ENCODE measurements around the gene TSC22D1.
"Not testable (repeated sequence)": the region's sequence is repeated elsewhere in the genome, so short reads cannot be mapped to it uniquely, and the experiment has no call there.

Gene TSC22D1

DNA sequence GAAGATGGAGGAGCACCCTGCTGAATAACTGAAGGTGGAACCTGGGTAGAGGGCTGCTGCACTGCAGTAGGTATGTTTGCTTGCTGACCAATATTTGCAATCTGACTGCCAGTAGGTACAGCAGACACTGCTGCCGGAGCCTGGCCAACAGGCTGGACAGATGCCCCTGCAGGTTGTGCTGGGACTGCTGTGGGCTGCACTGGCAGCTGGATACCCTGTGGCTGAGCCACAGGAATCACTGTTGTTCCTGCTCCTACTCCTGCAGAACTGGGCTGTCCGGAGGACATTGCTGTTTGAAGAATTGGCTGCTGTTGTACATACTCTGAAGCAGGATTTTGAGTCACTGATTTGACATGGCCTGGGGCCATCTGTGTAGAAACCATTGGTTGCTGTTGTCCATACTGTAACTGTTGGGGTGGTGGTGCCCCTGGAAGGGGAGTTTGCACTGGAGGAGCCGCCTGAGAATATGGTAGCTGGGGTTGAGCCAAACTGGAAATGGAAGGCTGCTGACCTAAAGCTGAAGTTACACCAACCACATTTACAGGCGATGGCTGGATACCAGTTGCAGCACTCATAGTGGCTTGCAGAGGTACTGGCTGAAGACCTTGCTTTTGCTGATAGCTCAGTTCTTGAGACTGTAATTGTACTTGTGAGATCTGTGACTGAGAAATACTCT, 2.2 kb downstream of the TSC22D1 start:
- in situ Hi-C loops (cut with HindIII; ENCODE audit: low sequenced_read_pairs) = no loop called here

DNA sequence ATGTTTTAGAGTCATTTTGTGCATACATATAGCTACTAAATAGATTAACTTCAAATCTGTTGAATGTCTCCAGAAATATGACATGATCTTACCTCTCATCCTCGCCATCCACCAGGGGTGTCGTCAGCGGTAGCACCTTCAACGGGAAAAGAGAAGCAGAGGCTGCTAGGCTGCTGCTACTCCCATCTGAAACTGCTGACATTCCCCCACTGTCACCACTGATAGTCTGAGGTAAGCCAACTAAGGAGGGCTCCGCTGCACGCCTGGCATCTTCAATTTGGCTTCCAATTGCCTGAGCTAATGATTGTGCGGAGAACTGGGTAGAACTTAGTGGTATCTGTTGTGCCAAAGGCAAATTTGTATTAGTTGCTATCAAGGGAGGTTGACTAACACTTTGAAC, 3.1 kb downstream of the TSC22D1 start:
- in situ Hi-C loops (cut with HindIII; ENCODE audit: low sequenced_read_pairs) = no loop called here

DNA sequence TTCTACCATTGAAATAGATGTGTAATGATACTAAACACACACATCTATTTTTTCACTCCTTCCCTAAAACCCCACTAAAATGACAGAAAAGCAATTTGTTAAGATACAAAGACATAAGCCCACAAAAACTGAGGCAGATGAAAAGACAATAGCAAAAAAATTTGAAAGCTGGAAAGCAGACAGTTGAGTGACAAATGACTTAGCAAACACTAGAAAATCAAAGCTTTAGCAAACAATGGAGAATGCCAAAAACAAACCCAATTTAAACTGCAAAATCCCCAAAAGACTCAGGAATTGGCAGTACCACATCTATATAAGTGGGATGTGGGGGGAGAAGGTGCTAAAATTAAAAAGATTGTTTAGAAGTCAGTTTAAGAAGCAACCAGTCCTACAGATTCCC, 9.5 kb downstream of the TSC22D1 start:
- in situ Hi-C loops (cut with HindIII; ENCODE audit: low sequenced_read_pairs) = no loop called here

DNA sequence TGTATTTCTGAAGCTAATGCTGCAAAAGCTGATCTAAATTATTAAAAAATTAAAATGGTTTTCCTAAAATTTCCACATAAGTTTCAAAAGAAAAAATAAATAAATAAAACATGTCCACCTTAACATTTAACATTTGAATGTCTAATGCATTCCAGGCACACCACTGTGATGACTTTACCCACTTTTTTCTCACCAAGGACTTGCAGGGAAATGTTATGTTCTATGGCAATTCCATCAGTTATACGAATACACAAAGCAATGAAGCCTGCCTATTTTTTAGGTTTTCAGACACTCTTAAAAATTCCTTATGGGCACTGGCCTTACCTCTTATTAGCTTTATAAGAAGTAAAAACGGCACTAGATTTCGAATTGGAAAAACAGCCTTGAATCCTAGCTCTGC, 10.2 kb downstream of the TSC22D1 start:
- in situ Hi-C loops (cut with HindIII; ENCODE audit: low sequenced_read_pairs) = no loop called here

DNA sequence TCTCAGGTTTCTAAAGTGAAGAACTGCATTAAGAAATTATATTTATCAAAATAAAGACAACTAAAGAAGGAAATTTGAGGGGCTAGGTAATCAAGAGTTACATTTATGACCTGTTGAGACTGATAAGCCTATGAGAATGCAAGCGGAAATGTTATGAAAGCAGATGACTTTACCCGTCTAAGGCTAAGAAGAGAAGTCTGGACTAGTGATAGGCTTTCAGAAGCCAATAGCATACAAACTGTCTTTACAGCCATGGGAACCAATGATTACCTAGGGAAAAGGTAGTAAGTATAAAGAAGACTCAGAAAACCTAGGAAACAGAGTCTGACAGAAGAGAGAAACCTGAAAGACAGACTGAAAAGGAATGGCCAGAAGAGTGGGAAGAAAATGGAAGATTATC, 11.2 kb downstream of the TSC22D1 start:
- in situ Hi-C loops (cut with HindIII; ENCODE audit: low sequenced_read_pairs) = no loop called here

DNA sequence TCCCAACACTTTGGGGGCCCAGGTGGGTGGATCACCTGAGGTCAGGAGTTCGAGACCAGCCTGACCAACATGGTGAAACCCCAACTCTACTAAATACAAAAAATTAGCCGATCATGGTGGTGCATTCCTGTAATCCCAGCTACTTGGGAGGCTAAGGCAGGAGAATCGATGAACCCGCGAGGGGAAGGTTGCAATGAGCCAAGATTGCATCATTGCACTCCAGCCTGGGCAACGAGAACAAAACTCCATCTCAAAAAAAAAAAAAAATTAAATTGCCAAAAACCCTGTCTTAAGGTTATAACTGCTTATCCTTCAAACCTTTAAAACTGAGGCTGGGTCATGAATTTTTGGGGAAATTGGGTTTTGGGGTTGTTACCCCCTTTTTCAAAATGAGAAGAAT, 13.3 kb downstream of the TSC22D1 start:
- in situ Hi-C loops (cut with HindIII; ENCODE audit: low sequenced_read_pairs) = not testable (repeated sequence)

DNA sequence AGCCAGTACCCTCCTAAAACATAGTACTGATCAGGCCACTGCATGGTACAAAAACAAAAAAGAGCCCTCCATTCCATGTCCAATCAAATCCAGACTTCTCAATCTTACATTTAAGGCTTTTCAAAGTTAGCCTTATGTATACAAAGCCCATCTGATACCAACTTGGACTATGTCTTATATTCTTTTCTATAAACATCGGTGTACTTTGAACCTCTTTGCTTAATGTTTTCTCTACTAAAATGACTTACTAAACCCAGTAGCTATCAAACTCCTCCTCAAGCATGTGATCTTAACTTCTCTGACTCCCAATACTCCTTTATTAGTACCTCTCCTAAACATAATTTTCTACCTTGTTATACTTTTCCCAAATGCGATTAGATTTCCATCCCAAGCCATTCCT, 14.8 kb downstream of the TSC22D1 start:
- in situ Hi-C loops (cut with HindIII; ENCODE audit: low sequenced_read_pairs) = no loop called here

DNA sequence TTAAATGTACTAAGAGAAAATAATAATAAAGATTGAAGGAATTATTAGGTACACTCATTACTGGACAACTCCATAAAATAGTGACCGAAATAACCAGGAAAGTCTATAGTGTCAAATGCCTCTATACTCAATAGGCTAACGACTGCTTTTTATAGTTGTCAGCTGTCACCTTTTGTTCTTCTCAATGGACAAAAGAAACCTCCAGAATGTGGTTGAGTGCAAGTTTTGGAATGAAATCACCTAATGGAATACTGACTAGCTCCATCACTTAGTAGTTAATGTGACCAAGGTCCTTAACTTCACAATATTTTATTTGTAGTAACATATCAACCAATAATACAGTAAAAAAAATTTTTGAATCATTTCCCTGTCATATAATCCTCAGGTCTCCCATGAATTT, 18.1 kb downstream of the TSC22D1 start:
- in situ Hi-C loops (cut with HindIII; ENCODE audit: low sequenced_read_pairs) = no loop called here

DNA sequence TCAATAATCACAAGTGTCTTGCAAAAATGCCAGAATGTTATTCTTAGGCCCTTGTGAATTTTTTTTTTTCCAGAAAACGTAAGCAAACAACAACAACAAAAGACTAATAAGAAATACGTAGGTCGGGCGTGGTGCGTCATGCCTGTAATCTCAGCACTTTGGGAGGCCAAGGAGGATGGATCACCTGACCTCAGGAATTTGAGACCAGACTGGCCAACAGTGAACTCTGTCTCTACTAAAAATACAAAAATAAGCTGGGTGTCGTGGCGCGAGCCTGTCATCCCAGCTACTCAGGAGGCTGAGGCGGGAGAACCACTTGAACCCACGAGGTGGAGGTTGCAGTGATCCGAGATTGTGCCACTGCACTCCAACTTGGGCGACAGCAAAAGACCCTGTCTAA, 20.9 kb downstream of the TSC22D1 start:
- in situ Hi-C loops (cut with HindIII; ENCODE audit: low sequenced_read_pairs) = no loop called here

DNA sequence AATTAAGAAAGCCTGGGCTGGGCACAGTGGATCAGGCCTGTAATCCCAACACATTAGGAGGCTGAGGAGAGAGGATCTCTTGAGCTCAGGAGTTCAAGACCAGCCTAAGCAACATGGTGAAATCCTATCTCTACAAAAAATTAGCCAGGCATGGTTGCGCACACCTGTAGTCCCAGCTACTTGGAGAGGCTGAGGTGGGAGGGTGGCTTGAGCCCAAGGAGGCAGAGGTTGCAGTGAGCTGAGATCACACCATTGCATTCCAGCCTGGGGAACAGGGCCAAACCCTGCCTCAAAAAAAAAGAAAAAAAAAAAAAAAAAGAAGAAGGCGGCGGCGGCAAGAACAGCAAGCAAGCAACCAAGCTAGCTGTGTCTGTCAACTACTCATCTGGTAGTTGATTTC, 26.7 kb downstream of the TSC22D1 start:
- in situ Hi-C loops (cut with HindIII; ENCODE audit: low sequenced_read_pairs) = no loop called here

DNA sequence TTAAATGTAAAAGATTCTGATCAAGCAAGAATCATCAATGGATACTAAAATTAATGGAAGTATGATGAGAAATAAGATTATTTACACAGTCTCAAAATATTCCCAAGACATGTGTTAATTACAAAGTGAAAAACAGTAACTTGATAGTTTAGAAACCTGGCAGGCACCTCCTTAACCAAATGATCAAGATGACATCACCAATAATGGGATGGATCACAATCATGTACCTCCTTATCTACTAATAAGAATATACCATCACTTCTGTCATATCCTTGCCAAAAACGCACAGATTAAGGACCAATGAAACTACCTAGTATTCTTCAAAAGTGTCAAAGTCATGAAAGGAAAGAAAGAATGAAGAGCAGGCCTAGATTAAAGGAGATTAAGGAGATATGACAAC, 30.0 kb downstream of the TSC22D1 start:
- in situ Hi-C loops (cut with HindIII; ENCODE audit: low sequenced_read_pairs) = no loop called here

DNA sequence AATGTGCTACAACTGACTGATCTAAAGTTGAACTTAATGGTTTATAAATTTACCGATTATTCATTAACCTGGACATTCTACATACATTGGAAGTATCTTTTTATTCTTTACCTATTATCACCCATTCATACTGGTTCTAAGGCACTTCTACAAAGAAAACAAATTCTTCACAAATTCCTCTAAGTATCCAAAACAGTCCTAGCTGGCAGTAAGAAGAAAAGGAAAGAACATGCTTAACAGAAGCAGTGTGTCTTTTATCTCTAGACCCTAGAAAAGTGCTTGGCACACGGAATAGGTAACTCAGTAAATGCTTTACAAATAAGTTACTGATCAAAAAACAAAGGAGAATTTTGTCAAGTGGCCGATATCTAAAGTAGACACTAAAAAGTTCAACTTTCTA, 32.8 kb downstream of the TSC22D1 start:
- in situ Hi-C loops (cut with HindIII; ENCODE audit: low sequenced_read_pairs) = no loop called here

DNA sequence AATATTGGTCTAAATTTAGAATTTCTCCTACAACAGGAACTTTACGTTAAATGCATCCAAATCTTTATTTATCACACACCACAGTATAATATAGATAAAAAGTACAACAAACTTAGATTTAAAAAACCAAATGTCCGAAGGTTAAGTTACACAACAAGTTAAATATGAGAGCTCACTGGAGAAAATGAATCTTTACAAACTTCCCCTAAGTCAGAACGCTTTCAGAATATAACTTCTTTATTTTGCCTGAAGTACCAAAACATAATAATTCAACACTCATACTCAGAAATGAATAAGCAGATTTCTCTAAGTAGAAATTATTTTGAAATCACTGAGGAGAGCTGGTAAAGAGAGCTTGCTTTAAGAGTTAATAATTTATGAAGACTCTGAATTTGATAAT, 33.8 kb downstream of the TSC22D1 start:
- in situ Hi-C loops (cut with HindIII; ENCODE audit: low sequenced_read_pairs) = no loop called here

DNA sequence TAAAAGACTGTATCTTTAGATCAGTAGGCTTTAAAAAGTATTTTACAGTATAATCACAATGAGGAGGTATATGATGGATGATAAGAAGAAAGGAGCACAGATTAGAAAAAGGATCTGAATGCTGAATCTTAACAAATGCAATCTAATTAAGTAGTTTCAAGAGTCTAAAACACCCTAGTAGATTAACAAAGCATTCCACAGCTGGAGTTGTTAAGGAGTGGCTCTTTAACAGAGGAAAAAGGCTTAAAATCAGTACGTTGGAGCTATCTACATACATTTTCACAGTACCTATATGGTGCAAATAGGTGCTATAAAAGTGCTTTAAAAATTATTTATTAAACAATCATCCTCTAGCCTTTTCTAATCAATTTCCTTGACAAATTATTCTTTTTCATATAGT, 34.5 kb downstream of the TSC22D1 start:
- in situ Hi-C loops (cut with HindIII; ENCODE audit: low sequenced_read_pairs) = no loop called here

DNA sequence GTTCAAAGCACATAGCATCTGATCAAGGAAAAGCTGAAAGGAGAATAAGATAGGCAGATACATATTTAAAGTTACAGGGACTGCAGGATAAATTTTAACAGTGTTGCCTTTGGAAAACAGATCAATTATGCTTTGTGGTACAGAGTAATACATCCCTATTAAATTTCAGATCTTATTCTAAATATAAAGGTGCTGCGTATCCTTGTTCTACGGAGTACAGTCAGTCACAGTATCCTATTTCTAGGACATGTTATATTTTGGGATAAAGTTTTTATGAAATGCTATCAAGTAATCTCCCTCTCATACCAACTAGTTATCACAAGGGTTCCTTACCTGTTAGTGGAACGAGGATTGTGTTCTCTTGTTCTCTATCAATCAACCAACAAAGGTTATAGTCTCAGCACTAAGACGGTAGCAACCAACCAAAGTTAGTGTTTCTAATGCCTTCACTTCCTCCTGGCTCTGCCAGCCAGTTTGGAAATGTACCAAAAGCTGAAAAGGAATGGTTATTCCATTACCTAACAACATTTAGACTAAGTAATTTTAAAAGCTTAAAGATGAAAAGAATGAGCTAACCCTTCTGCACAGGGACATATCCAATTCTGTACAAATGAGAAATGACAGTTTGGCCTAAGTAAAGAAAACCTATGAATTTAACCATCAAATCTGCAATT, 35.2 kb downstream of the TSC22D1 start:
- in situ Hi-C loops (cut with HindIII; ENCODE audit: low sequenced_read_pairs) = no loop called here

DNA sequence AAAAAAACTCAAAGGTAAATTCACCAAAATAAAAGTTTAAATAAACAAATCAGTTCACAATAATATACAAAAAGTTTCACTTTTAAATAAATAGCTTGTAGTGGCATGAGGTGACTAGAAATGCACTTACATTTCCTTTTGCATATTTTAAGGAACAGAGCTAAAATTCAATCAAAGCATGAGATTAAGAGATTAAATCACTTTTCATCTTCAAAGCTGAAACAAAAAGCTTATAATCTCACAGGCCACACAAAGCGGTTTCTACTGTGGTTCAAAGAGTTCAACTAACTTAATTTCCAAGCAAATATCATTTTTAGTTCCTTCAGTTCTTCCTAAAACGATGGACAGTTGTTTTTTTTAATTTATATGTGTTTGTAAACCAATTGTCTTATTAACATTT, 38.9 kb downstream of the TSC22D1 start:
- in situ Hi-C loops (cut with HindIII; ENCODE audit: low sequenced_read_pairs) = no loop called here

DNA sequence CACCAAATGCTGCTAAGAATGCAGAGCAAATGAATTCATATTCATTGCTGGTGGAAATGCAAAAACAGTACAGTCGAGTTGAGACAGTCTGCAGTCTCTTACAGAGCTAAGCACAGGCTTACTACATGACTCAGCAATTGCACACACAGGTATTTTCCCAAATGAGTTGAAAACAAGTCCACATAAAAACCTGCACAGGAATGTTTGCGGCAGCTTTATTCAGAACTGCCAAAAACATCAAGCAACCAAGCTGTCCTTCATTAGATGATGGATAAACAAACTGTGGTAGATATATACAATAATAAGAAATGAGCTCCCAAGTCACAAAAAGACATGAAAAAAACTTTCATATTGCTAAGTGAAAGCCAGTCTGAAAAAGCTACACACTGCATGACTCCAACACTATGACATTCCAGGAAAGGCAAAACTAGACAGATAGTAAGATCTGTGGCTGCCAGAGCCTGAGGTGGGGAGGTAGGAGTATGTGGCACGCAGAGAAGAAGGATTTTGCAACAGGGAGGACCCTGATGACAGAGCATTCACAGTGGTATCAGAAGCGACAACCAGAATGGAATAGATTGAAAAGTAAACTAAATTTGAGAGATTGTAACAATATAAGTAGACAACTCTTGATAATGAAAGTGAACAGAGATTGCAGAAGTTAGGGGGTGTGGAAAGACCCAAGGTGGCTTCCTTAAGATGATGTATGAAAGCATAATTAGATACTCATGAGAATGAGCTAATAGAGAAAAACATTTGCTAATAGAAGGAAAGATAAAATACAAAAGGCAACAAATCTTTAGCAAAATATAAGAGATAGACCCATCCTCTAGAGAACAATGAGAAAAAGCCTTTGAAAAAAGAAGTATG, 52.7 kb downstream of the TSC22D1 start:
- in situ Hi-C loops (cut with HindIII; ENCODE audit: low sequenced_read_pairs) = no loop called here

DNA sequence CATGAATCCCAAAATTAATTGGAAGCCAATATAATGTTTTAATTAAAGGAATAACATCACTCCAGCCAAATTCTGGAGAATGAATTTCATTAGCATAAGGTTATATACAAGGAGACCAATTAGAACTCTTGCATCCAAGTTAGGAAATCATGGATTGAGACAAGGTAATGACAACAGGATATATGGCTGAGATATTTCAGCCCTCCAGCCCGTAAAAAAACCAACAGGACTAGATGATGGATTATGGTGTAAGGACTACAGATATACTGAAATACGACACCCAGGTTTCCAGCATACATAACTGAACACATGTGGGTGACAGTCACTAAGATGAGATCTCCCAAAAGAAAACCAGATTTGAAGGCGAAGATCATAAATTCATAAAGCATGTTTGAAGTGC, 56.5 kb downstream of the TSC22D1 start:
- in situ Hi-C loops (cut with HindIII; ENCODE audit: low sequenced_read_pairs) = no loop called here

DNA sequence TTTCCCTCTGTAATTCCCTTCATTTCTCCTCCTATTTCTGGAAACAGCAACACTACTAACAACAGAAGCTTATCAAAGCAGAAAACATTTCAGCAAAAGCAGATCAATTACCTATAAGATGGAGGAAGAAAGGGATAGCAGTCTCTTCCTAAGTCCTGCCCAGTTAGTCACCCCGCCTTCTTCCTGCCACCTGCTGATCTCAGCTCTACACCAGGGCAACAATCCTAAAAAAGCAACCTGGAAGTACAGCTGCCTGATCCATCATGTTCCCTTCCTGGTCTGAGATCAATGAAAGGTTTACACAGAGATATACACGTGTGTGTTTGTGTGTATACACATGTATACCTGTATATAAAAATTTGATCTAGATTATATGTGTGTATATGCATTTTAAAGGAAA, 59.4 kb downstream of the TSC22D1 start:
- in situ Hi-C loops (cut with HindIII; ENCODE audit: low sequenced_read_pairs) = no loop called here

DNA sequence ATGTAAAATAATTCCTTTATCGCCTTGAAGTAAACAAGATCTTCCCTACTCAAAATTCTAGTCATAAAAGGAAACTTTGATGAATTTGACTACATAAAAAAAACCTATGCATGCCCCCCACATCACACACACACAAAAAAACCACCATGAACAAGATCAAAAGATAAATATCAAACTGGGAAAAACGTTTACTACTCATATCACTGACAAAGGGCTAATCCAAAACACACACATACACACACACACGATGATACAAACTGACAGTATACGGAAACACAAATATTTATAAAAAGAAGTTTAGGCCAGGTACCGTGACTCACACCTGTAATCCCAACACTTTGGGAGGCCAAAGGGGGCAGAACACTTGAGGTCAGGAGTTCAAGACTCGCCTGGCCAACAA, 61.9 kb downstream of the TSC22D1 start:
- in situ Hi-C loops (cut with HindIII; ENCODE audit: low sequenced_read_pairs) = no loop called here

DNA sequence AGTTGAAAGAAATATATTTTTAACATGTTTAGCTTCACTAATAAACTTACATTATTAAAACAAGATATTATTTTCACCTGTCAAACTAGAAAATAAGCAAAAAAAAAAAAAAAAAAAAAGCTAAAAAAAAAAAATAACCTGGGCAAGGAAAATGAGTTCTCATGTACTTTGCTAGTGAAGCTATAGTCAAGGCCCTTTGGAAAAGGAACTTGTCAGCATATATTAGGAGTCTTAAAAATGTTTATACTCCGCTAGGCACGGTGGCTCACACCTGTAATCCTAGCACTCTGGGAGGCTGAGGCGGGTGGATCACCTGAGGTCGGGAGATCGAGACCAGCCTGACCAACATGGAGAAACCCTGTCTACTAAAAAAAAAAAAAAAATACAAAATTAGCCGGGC, 66.3 kb downstream of the TSC22D1 start:
- in situ Hi-C loops (cut with HindIII; ENCODE audit: low sequenced_read_pairs) = not testable (repeated sequence)

DNA sequence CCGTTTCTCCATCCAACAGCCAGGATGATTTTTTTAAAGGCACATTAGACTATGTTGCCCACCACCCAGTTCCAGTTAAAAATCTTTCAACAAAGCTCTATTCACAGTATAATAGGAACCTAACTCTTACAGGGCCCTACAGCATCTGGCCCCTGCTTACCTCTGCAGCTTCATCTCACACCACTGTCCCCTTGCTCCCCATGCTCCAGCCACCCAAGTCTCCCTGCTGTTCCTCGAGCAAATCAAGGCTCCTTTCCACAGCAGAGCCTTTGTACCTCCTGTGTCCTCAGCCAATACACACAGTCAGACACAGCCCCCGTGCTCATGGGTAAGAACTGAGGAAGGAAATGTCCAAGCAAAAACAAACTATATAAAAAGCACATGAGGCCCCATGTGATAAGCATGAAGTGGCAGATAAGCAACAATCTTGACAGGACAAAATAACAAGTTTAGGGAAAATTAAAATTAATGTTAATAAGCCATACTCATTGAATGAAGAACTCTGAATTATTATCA, 67.5 kb downstream of the TSC22D1 start:
- in situ Hi-C loops (cut with HindIII; ENCODE audit: low sequenced_read_pairs) = no loop called here

Data from endothelial cell of hepatic sinusoid (primary cell).